NCI-H460 (cell line): ENCODE results near the gene LRMDA. TPM values are rescaled to one million over a fixed set of nuclear protein-coding genes. Genes with fewer than 3 reads are reported as not detected.

Experiments used
- DNase-seq: peaks from one replicate; pipeline ENCODE4 v3.0.0-alpha.2; 2016; ENCODE audit warnings: low read depth; ENCODE audit errors: extremely low read depth
- total RNA-seq: library from RNA; depleted of rRNA; stranded (reverse); fragments of >200 nt; shearing (Covaris generic); gene quantifications from 2 replicates; pipeline ENCODE4 v1.2.3, GENCODE V29; 2014

Gene LRMDA
- total RNA-seq, 1 experiment from 2014 or later, result 0.99 TPM

- DNase-seq, result no peak
Observed at GRCh38 chr10:75880031-75880775, 448.8 kb downstream of the LRMDA start.

GRCh38 chr10:75883081-75884072, 452.0 kb downstream of the LRMDA start:
- DNase-seq, result no peak

GRCh38 chr10:75884808-75885207, 453.4 kb downstream of the LRMDA start:
- no peak for DNase-seq

- DNase-seq, result no peak
Observed at GRCh38 chr10:75887369-75887768, 455.9 kb downstream of the LRMDA start.

- DNase-seq, result no peak
Observed at GRCh38 chr10:75887992-75888680, 456.7 kb downstream of the LRMDA start.

GRCh38 chr10:75889051-75889450, 457.6 kb downstream of the LRMDA start:
- DNase-seq, result no peak

- DNase-seq, result no peak
Observed at GRCh38 chr10:75894761-75895160, 463.3 kb downstream of the LRMDA start.

GRCh38 chr10:75895259-75895658, 463.8 kb downstream of the LRMDA start:
- DNase-seq, result no peak

GRCh38 chr10:75899816-75900390, 468.5 kb downstream of the LRMDA start:
- no peak for DNase-seq

- no peak for DNase-seq
Observed at GRCh38 chr10:75902816-75903215, 471.4 kb downstream of the LRMDA start.

GRCh38 chr10:75904499-75905283, 473.3 kb downstream of the LRMDA start:
- no peak for DNase-seq

- no peak for DNase-seq
Observed at GRCh38 chr10:75905490-75905889, 474.1 kb downstream of the LRMDA start.

- no peak for DNase-seq
Observed at GRCh38 chr10:75910032-75910431, 478.6 kb downstream of the LRMDA start.

- DNase-seq, result no peak
Observed at GRCh38 chr10:75911426-75911825, 480.0 kb downstream of the LRMDA start.

GRCh38 chr10:75916906-75917305, 485.5 kb downstream of the LRMDA start:
- no peak for DNase-seq

GRCh38 chr10:75919913-75920312, 488.5 kb downstream of the LRMDA start:
- no peak for DNase-seq

GRCh38 chr10:75922435-75922834, 491.0 kb downstream of the LRMDA start:
- DNase-seq, result no peak

- no peak for DNase-seq
Observed at GRCh38 chr10:75924309-75924902, 493.0 kb downstream of the LRMDA start.

GRCh38 chr10:75925999-75926398, 494.6 kb downstream of the LRMDA start:
- no peak for DNase-seq
